Femur (tissue), 1 donor: ENCODE measurements around the gene HAUS8.
A peak's percentile ranks its signal among the peaks of the same experiment; 100 is the strongest.
"Not testable (repeated sequence)": the region's sequence is repeated elsewhere in the genome, so short reads cannot be mapped to it uniquely, and the experiment has no call there.

Source experiments
- DNase-seq: peaks from one replicate; pipeline ENCODE4 v3.0.0-alpha.2; 2017

The HAUS8 gene

GRCh38 chr19:17075035-17075863 lies at the start of gene HAUS8, which contains the start of gene MYO9B:
TSS of gene HAUS8 (minus strand) at chr19:17075452. CDS start at chr19:17075422, 30 bp downstream.
TSS of gene MYO9B (plus strand) at chr19:17075777. CDS start at chr19:17101718, 25,941 bp downstream.
- peak; percentile 100 for DNase-seq

GRCh38 chr19:17124025-17124424 lies 48.8 kb upstream of the HAUS8 start:
- DNase-seq: no peak

- DNase-seq: no peak
These were observed 47.8 kb upstream of the HAUS8 start for GRCh38 chr19:17123041-17123440.

- DNase-seq: no peak
These were observed 46.6 kb upstream of the HAUS8 start for GRCh38 chr19:17121736-17122293.

GRCh38 chr19:17118957-17119356 lies 43.7 kb upstream of the HAUS8 start:
- DNase-seq: no peak

GRCh38 chr19:17116996-17117702 lies 41.9 kb upstream of the HAUS8 start:
- DNase-seq: peak; percentile 48

- no peak for DNase-seq
These were observed 39.2 kb upstream of the HAUS8 start for GRCh38 chr19:17114414-17114831.

- no peak for DNase-seq
These were observed 38.0 kb upstream of the HAUS8 start for GRCh38 chr19:17113127-17113785.

- DNase-seq: no peak
These were observed 37.4 kb upstream of the HAUS8 start for GRCh38 chr19:17112700-17113099.

GRCh38 chr19:17112271-17112670 lies 37.0 kb upstream of the HAUS8 start:
- DNase-seq: no peak

GRCh38 chr19:17111766-17112165 lies 36.5 kb upstream of the HAUS8 start:
- DNase-seq: no peak

GRCh38 chr19:17110599-17110966 lies 35.3 kb upstream of the HAUS8 start:
- no peak for DNase-seq

- peak; percentile 71 for DNase-seq
These were observed 34.8 kb upstream of the HAUS8 start for GRCh38 chr19:17109962-17110598.

GRCh38 chr19:17109300-17109699 lies 34.0 kb upstream of the HAUS8 start:
- no peak for DNase-seq

- DNase-seq: no peak
These were observed 33.2 kb upstream of the HAUS8 start for GRCh38 chr19:17108453-17108784.

GRCh38 chr19:17107546-17108452 lies 32.5 kb upstream of the HAUS8 start:
- DNase-seq: peak; percentile 75

- DNase-seq: not testable (repeated sequence)
These were observed 31.7 kb upstream of the HAUS8 start for GRCh38 chr19:17106964-17107363.

- no peak for DNase-seq
These were observed 30.3 kb upstream of the HAUS8 start for GRCh38 chr19:17105556-17105955.

GRCh38 chr19:17104679-17105078 lies 29.4 kb upstream of the HAUS8 start:
- DNase-seq: no peak

GRCh38 chr19:17103177-17103576 lies 27.9 kb upstream of the HAUS8 start:
- no peak for DNase-seq
